NB4 (cell line): ENCODE results near the gene INS.

ENCODE experiments used
- DNase-seq: peaks from one replicate; pipeline ENCODE4 v3.0.0; 2010; ENCODE audit warnings: low read depth
- H3K4me3 ChIP-seq: one replicate; pipeline ENCODE4 v1.5.1; 2011; ENCODE audit warnings: mild to moderate bottlenecking, low read depth, low read length, moderate library complexity
- CTCF ChIP-seq: IDR thresholded peaks from one replicate; pipeline ENCODE4 v1.5.1; 2012; ENCODE audit warnings: low read depth, low read length
- MYC ChIP-seq: IDR thresholded peaks from 2 replicates; pipeline ENCODE4 v1.6.1; 2011; ENCODE audit warnings: low read depth, low read length
- POLR2A ChIP-seq: IDR thresholded peaks from 2 replicates; pipeline ENCODE4 v1.6.1; 2011; ENCODE audit warnings: mild to moderate bottlenecking; ENCODE audit not compliant: insufficient read length; ENCODE audit errors: extremely low read depth
- TF ChIP-seq, protein P1 (sequence below): IDR thresholded peaks from 2 replicates; pipeline ENCODE4 v1.6.1; 2011; ENCODE audit warnings: low read depth, low read length

The INS gene

GRCh38 chr11:2142762-2143202 lies 18.2 kb downstream of the INS start:
- no peak overlapping the region for H3K4me3 ChIP-seq
- TF ChIP-seq, protein P1, sequence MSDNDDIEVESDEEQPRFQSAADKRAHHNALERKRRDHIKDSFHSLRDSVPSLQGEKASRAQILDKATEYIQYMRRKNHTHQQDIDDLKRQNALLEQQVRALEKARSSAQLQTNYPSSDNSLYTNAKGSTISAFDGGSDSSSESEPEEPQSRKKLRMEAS: no peak
- TF ChIP-seq CTCF (no peak), POLR2A (no peak), MYC (no peak)
- no peak for DNase-seq

DNA sequence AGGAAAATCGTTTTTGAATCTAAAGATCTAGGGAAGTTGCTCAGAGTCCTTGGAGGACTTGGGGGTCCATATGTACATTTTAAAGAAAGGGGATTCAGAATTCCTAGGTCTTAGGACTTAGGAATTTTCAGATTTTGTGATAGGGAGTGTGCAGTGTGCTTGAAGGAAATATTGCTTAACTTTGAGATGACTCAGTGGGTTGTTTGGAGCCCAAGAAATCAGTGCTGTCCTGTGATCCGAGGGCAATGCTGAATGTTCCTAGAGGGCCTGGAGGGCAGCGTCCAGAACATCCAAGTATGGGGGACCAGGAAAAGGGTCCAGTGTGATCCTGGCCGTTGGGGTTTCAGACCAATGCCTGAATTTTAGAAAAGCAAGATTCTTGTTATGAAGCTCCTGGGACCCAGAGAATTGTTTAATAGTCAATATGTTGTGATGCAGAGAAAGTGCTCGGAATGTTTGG lies 18.7 kb downstream of the INS start:
- TF ChIP-seq POLR2A (no peak), CTCF (no peak), MYC (no peak)
- TF ChIP-seq, protein P1: no peak
- no peak for DNase-seq
- H3K4me3 ChIP-seq: no peak overlapping the region

DNA sequence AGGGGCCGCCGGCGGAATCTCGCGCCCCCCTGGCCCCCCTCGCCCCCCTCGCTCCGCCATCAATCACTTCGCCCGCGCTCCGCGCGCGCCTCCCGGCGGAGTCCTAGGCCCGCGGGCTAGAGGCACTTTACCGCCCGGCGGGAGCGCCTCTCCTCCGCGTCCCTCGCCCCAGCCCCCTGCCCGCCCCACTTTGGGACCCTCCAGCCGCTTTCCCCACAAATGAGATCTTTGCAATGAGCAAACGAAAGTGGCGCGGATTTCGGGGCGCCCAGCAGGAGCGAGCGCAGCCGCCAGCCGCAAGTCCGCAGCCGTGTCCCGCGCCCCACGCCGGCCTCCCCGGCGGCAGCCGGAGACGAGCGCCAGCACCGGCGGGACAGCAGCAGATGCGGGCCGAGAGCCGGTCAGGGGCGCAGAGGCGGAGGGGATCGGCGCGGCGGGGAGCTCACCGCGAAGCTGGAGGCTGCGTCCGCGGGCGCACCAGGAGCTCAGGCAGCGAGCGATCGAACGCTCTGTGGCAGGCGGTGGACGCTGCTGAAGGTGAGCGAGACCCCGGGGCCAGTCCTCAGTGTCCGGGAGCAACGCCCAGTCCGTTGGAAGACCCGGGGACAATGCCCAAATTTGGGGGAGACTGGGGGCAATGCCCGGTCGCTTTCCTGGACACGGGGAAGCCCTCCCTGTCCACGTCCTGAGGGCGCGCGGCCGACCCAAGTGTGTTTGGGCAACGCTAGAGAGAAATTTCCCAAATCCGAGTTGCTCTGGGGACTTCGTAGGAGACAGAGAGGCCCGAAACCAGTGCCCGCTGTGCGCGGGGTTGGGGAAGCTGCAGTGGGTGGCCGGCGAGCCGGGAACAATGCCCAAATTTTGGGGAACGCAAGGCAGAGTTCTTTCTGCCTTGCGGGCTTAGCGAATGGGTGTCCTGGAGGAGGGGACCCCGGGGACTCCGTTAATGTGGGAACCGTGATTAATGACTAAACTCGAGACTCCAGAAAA lies 20.3 kb downstream of the INS start:
- TF ChIP-seq, protein P1: no peak
- no peak for DNase-seq
- H3K4me3 ChIP-seq: no peak overlapping the region

- H3K4me3 ChIP-seq: no peak overlapping the region
- DNase-seq: no peak
- no peak for TF ChIP-seq MYC
- TF ChIP-seq POLR2A: no peak
- no peak for TF ChIP-seq CTCF
- TF ChIP-seq, protein P1: no peak
Measured at GRCh38 chr11:2139621-2140337, 21.2 kb downstream of the INS start.

GRCh38 chr11:2139123-2139521 lies 21.9 kb downstream of the INS start, which contains the start of gene IGF2:
Gene IGF2, minus strand, starts transcription at chr11:2139389. Its CDS starts 3,866 bp downstream, at chr11:2135523.
- DNase-seq: no peak
- TF ChIP-seq, protein P1: no peak
- no peak for TF ChIP-seq CTCF
- no peak for TF ChIP-seq MYC
- TF ChIP-seq POLR2A: no peak
- H3K4me3 ChIP-seq: no peak within 1 kb of the TSS
